NB4 (cell line): ENCODE measurements around the gene PCNX3.

ENCODE experiments used
- CTCF ChIP-seq: IDR thresholded peaks from one replicate; pipeline ENCODE4 v1.5.1; 2012; ENCODE audit warnings: low read depth, low read length
- POLR2A ChIP-seq: IDR thresholded peaks from 2 replicates; pipeline ENCODE4 v1.6.1; 2011; ENCODE audit warnings: mild to moderate bottlenecking; ENCODE audit not compliant: insufficient read length; ENCODE audit errors: extremely low read depth

DNA sequence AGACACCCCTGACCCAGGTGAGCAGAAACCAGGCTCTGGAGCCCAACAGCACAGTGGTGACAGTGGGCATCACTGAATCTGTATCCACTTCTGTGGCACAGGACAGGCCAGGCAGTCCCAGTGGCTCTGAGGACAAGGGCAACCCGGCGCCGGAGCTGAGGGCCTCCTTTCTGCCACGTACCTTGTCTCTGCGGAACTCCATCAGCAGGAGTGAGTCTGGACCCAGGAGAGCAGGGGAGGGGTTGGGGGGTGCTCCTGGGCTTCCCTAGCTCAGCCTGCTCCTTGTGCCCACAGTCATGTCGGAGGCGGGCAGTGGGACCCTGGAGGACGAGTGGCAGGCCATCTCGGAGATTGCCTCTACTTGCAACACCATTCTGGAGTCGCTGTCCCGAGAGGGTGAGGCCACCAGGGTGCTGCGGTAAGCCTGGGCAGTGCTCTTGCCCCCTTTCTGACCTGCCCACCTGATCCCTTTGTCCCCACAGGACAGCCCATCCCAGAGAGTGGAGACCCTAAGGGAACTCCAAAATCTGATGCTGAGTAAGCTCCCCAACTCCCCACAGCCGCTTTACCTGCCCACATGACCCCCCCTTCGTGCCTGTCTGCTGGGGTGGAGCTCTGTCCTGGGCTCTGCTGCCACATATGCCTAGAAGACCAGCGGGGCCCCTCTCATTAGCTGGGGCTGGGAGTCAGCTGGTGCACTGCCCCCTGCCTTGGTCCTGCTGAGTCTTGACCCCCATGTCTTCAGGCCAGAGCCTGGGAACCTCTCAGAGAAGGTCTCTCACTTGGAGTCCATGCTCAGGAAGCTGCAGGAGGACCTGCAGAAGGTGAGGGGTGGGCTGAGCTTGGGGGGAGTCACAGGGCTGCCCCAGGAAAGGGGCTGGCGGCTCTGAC, 34.3 kb downstream of the PCNX3 start:
- TF ChIP-seq CTCF (no peak), POLR2A (no peak)
